LNCaP clone FGC (cell line): ENCODE measurements around the gene CERS1.

ENCODE experiments used
- DNase-seq: peaks from one replicate; pipeline ENCODE4 v3.0.0-alpha.2; 2011; ENCODE audit warnings: low read depth
- H3K4me3 ChIP-seq: 2 replicates; pipeline ENCODE4 v1.5.1; 2011; ENCODE audit warnings: mild to moderate bottlenecking, low read depth, low read length, control low read depth
- CTCF ChIP-seq: IDR thresholded peaks from 2 replicates; pipeline ENCODE4 v1.5.1; 2012; ENCODE audit warnings: mild to moderate bottlenecking; ENCODE audit not compliant: control insufficient read depth, insufficient read depth; ENCODE audit errors: extremely low read depth

CERS1 gene

GRCh38 chr19:18939922-18940768 is 44.2 kb upstream of the CERS1 start:
- peak overlapping the region; percentile 67 for H3K4me3 ChIP-seq
- no peak for DNase-seq
- no peak for TF ChIP-seq CTCF

GRCh38 chr19:18939163-18939562 is 43.2 kb upstream of the CERS1 start:
- DNase-seq: no peak
- H3K4me3 ChIP-seq: no peak overlapping the region
- no peak for TF ChIP-seq CTCF

GRCh38 chr19:18933297-18933696 is 37.3 kb upstream of the CERS1 start:
- H3K4me3 ChIP-seq: no peak overlapping the region
- TF ChIP-seq CTCF: no peak

DNA sequence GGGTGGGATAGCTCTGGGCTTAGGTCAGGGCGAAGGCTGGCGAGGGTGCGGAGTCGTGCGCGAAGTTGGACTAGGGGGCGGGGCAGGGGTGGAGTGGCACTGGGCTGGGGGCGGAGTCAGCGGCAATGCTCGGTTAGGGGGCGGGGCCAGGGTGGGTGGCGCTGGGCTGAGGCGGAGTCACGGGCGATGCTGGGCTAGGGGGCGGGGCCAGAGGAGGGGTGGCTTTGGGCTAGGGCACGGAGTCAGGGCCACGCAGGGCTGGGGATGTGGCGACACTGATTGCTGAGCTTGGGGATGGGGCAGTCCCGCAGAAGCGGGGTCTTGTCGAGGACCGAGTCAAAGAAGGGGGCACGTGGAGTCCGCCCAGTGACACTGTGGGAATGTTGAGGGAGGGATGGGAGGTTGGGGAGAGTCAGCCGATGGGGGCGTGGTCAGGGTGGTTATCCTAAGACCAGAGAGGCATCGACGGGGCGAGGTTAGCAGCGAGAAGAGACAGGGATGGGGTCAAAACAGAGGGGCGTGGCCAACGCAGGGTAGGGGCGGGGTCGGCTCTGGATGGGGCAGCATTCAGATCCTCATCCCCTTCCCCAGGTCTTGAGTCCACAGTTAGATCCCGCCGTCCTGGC is 36.4 kb upstream of the CERS1 start:
- TF ChIP-seq CTCF: no peak
- no peak overlapping the region for H3K4me3 ChIP-seq
- DNase-seq: no peak

More at GRCh38 chr19:18933297-18933696, 37.3 kb upstream of the CERS1 start:
- no peak for DNase-seq

GRCh38 chr19:18931316-18932162 is 35.6 kb upstream of the CERS1 start:
- H3K4me3 ChIP-seq: no peak overlapping the region
- DNase-seq: no peak
- TF ChIP-seq CTCF: no peak

DNA sequence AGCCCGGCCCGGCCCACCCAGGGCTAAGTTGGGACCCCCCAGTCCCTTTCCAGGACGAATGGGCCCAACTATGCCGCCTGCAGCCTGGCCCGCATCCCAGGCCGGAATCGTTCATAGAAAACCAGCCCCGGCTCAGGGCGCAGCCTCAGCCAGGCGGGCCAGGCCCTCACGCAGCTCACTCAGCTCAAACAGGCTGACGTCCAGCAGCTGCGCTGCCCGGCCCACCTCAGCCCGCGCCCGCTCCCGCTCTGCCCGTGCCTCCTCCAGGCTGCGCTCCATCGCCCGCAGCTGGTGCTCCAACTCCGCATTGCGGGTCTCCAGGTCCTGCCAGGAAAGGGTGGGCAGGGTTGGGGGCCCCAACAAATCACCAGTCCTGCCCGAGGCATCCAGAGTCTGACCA is 33.4 kb upstream of the CERS1 start:
- no peak overlapping the region for H3K4me3 ChIP-seq
- TF ChIP-seq CTCF: no peak
- no peak for DNase-seq
